GM18867 (cell line): Measurements from ENCODE around the gene IGFBP5.

Source experiments
- ATAC-seq: cut with Tn5 transposase; IDR thresholded peaks from one replicate; pipeline ENCODE4 v1.9.1; 2021; ENCODE audit warnings: mild to moderate bottlenecking, moderate library complexity; ENCODE audit not compliant: unreplicated experiment

Gene IGFBP5

GRCh38 chr2:216650626-216651257 is 44.6 kb downstream of the IGFBP5 start:
- ATAC-seq = no peak

- no peak for ATAC-seq
These were observed 45.8 kb downstream of the IGFBP5 start for GRCh38 chr2:216649574-216649973.

- ATAC-seq = no peak
These were observed 47.2 kb downstream of the IGFBP5 start for GRCh38 chr2:216648105-216648504.

- no peak for ATAC-seq
These were observed 49.2 kb downstream of the IGFBP5 start for GRCh38 chr2:216646116-216646515.

GRCh38 chr2:216645636-216645950 is 49.8 kb downstream of the IGFBP5 start:
- ATAC-seq = no peak

- no peak for ATAC-seq
These were observed 50.3 kb downstream of the IGFBP5 start for GRCh38 chr2:216644842-216645635.

- no peak for ATAC-seq
These were observed 51.2 kb downstream of the IGFBP5 start for GRCh38 chr2:216643986-216644659.

- ATAC-seq = no peak
These were observed 57.9 kb downstream of the IGFBP5 start for GRCh38 chr2:216637472-216637871.

GRCh38 chr2:216636551-216637450 is 58.5 kb downstream of the IGFBP5 start:
- ATAC-seq = no peak

- ATAC-seq = no peak
These were observed 59.4 kb downstream of the IGFBP5 start for GRCh38 chr2:216635701-216636550.

GRCh38 chr2:216635171-216635570 is 60.2 kb downstream of the IGFBP5 start:
- no peak for ATAC-seq

GRCh38 chr2:216634370-216635148 is 60.8 kb downstream of the IGFBP5 start:
- ATAC-seq = no peak

GRCh38 chr2:216633616-216634369 is 61.6 kb downstream of the IGFBP5 start:
- ATAC-seq = no peak

- ATAC-seq = no peak
These were observed 62.3 kb downstream of the IGFBP5 start, which contains the start of gene IGFBP2 for GRCh38 chr2:216632952-216633615. Gene IGFBP2 (plus strand): TSS chr2:216633420. CDS start chr2:216633524, 104 bp downstream.

GRCh38 chr2:216632346-216632951 is 62.9 kb downstream of the IGFBP5 start:
- no peak for ATAC-seq

GRCh38 chr2:216629784-216630183 is 65.6 kb downstream of the IGFBP5 start:
- ATAC-seq = no peak

GRCh38 chr2:216626875-216627245 is 68.5 kb downstream of the IGFBP5 start:
- ATAC-seq = no peak
